IMR-90 (cell line): Measurements from ENCODE around the gene ZFAND2B. TPM values are rescaled to one million over a fixed set of nuclear protein-coding genes. Genes with fewer than 3 reads are reported as not detected.

Source experiments
- ATAC-seq: fragments of 200-7000 bp; cut with Tn5 transposase; 2 replicates; pipeline ENCODE4 v1.9.1; 2020; ENCODE audit warnings: low read depth, mild to moderate bottlenecking, moderate library complexity
- BruUV-seq: library from RNA; stranded (reverse); fragments of 400-500 nt; replicated peaks from 2 replicates; lab custom pipeline; 2021; lab: Mats Ljungman, UMichigan
- CTCF ChIA-PET: fragments of 300-600 bp; formaldehyde crosslinking; extraction: SDS; loops from one replicate; lab custom pipeline; 2021; ENCODE audit warnings: antibody characterized with exemption; lab: Yijun Ruan, JAX
- POLR2A ChIA-PET: fragments of 300-600 bp; sonication (Branson Sonifier 250); formaldehyde crosslinking; loops from one replicate; lab custom pipeline; 2022; ENCODE audit warnings: antibody characterized with exemption; ENCODE audit not compliant: unreplicated experiment; lab: Charles Lee
- DNase-seq: peaks from one replicate; pipeline ENCODE4 v3.0.0; 2013
- H2AFZ ChIP-seq: replicated peaks from 2 replicates; pipeline ENCODE3; 2013; ENCODE audit warnings: low read length, mild to moderate bottlenecking; ENCODE audit not compliant: poor library complexity
- H2AK5ac ChIP-seq: 2 replicates; pipeline ENCODE4 v1.6.1; 2013; ENCODE audit warnings: low read depth, low read length, inconsistent platforms
- H2AK9ac ChIP-seq: replicated peaks from 2 replicates; pipeline ENCODE3; 2013; ENCODE audit warnings: mild to moderate bottlenecking, low read depth, low read length, moderate library complexity; ENCODE audit not compliant: poor library complexity
- H2BK120ac ChIP-seq: 2 replicates; pipeline ENCODE4 v1.6.1; 2013; ENCODE audit warnings: low read depth, low read length, inconsistent platforms
- H2BK15ac ChIP-seq: 3 replicates; pipeline ENCODE4 v1.6.1; 2013; ENCODE audit warnings: low read depth, low read length, inconsistent platforms
- H2BK20ac ChIP-seq: 2 replicates; pipeline ENCODE4 v1.6.1; 2013; ENCODE audit warnings: low read depth, mild to moderate bottlenecking, inconsistent platforms, low read length, moderate library complexity
- H2BK5ac ChIP-seq: 2 replicates; pipeline ENCODE4 v1.6.1; 2013; ENCODE audit warnings: mild to moderate bottlenecking, low read depth, low read length, inconsistent platforms; ENCODE audit not compliant: poor library complexity, severe bottlenecking
- H3K14ac ChIP-seq: replicated peaks from 2 replicates; pipeline ENCODE4 v1.6.1; 2013; ENCODE audit warnings: low read depth, low read length, inconsistent platforms
- H3K18ac ChIP-seq: 2 replicates; pipeline ENCODE4 v1.6.1; 2013; ENCODE audit warnings: low read depth, low read length, control low read depth
- H3K23ac ChIP-seq: 2 replicates; pipeline ENCODE4 v1.6.1; 2013; ENCODE audit warnings: low read depth, low read length, inconsistent platforms
- H3K27ac ChIP-seq: 2 replicates; pipeline ENCODE4 v1.5.1; 2013; ENCODE audit warnings: mild to moderate bottlenecking, control low read depth, low read length; ENCODE audit not compliant: insufficient read depth
- H3K27me3 ChIP-seq: 2 replicates; pipeline ENCODE4 v1.6.1; 2013; ENCODE audit warnings: low read length; ENCODE audit not compliant: control insufficient read depth, insufficient read depth
- H3K36me3 ChIP-seq: 2 replicates; pipeline ENCODE4 v1.6.1; 2013; ENCODE audit warnings: low read length, mixed read lengths; ENCODE audit not compliant: control insufficient read depth, insufficient read depth
- H3K4ac ChIP-seq: 2 replicates; pipeline ENCODE4 v1.6.1; 2013; ENCODE audit warnings: low read depth, low read length, inconsistent platforms
- H3K4me1 ChIP-seq: 2 replicates; pipeline ENCODE4 v1.6.1; 2013; ENCODE audit warnings: low read length, mixed read lengths; ENCODE audit not compliant: control insufficient read depth, insufficient read depth
- H3K4me2 ChIP-seq: 2 replicates; pipeline ENCODE4 v1.6.1; 2013; ENCODE audit warnings: low read depth, mild to moderate bottlenecking, control low read depth, low read length, moderate library complexity
- H3K4me3 ChIP-seq: 2 replicates; pipeline ENCODE4 v1.5.1; 2013; ENCODE audit warnings: low read depth, mild to moderate bottlenecking, control low read depth, low read length, moderate library complexity; ENCODE audit not compliant: insufficient read depth
- H3K56ac ChIP-seq: 2 replicates; pipeline ENCODE4 v1.6.1; 2013; ENCODE audit warnings: low read length, inconsistent platforms; ENCODE audit not compliant: insufficient read depth; ENCODE audit errors: extremely low read depth
- H3K79me1 ChIP-seq, 2 experiments: 2 replicates each; pipeline ENCODE4 v1.6.1; 2013; ENCODE audit warnings: low read length in 2 of 2, inconsistent platforms in 1 of 2, low read depth in 1 of 2
- H3K9ac ChIP-seq: 2 replicates; pipeline ENCODE4 v1.6.1; 2013; ENCODE audit warnings: low read depth, low read length, control low read depth
- H3K9me1 ChIP-seq: 2 replicates; pipeline ENCODE4 v1.6.1; 2013; ENCODE audit warnings: low read length, inconsistent platforms; ENCODE audit not compliant: insufficient read depth
- H3K9me3 ChIP-seq: 2 replicates; pipeline ENCODE4 v1.6.1; 2013; ENCODE audit warnings: low read length; ENCODE audit not compliant: control insufficient read depth, insufficient read depth
- H4K20me1 ChIP-seq: 2 replicates; pipeline ENCODE4 v1.6.1; 2013; ENCODE audit warnings: low read length, inconsistent platforms; ENCODE audit not compliant: insufficient read depth
- H4K5ac ChIP-seq: 2 replicates; pipeline ENCODE4 v1.6.1; 2013; ENCODE audit warnings: mild to moderate bottlenecking, low read depth, low read length, control low read depth
- H4K8ac ChIP-seq, 2 experiments: 2 replicates each; pipeline ENCODE4 v1.6.1; 2013; ENCODE audit warnings: low read depth in 2 of 2, low read length in 2 of 2, control low read depth in 1 of 2, inconsistent platforms in 1 of 2
- H4K91ac ChIP-seq: 2 replicates; pipeline ENCODE4 v1.6.1; 2013; ENCODE audit warnings: low read depth, low read length, inconsistent platforms; ENCODE audit not compliant: insufficient read depth
- BHLHE40 ChIP-seq: fragments of 150-350 bp; IDR thresholded peaks from 2 replicates; pipeline ENCODE4 v1.6.1; 2016; ENCODE audit warnings: mild to moderate bottlenecking, low read depth, low read length
- CEBPB ChIP-seq: IDR thresholded peaks from 2 replicates; pipeline ENCODE4 v1.6.1; 2012; ENCODE audit warnings: low read depth, low read length, improper control_type of control experiment
- CHD1 ChIP-seq: IDR thresholded peaks from 2 replicates; pipeline ENCODE4 v1.6.1; 2012; ENCODE audit warnings: low read depth, low read length, improper control_type of control experiment
- FOS ChIP-seq: fragments of 150-350 bp; IDR thresholded peaks from 2 replicates; pipeline ENCODE4 v1.6.1; 2016; ENCODE audit warnings: low read depth, low read length
- MAFK ChIP-seq: IDR thresholded peaks from 2 replicates; pipeline ENCODE4 v1.6.1; 2012; ENCODE audit warnings: low read depth, low read length, improper control_type of control experiment
- MAZ ChIP-seq: IDR thresholded peaks from 2 replicates; pipeline ENCODE4 v1.6.1; 2012; ENCODE audit warnings: low read depth, mild to moderate bottlenecking, low read length, improper control_type of control experiment, moderate library complexity, borderline replicate concordance
- NFE2L2 ChIP-seq: fragments of 150-350 bp; IDR thresholded peaks from 2 replicates; pipeline ENCODE4 v1.6.1; 2016; ENCODE audit warnings: low read depth, mild to moderate bottlenecking, low read length
- POLR2A ChIP-seq: IDR thresholded peaks from 2 replicates; pipeline ENCODE4 v1.6.1; 2012; ENCODE audit warnings: mild to moderate bottlenecking, low read depth, low read length
- WGBS, 2 experiments: methylation state at CpG; one replicate each; pipeline versions ENCODE4 v1.1.5 to v1.1.7; 2013; ENCODE audit warnings: missing lambda C conversion rate in 2 of 2; ENCODE audit not compliant: insufficient read length in 1 of 2; ENCODE audit errors: extremely low coverage in 2 of 2; 5-methylcytosine and 5-hydroxymethylcytosine counted together
- dilution Hi-C: fragments of 300-500 bp; cut with HindIII; formaldehyde crosslinking; loops from one replicate; pipeline ENCODE4 v1.14.3; 2018; ENCODE audit warnings: low sequenced_read_pairs; ENCODE audit not compliant: unreplicated experiment
- in situ Hi-C: fragments of 300-500 bp; cut with MboI; formaldehyde crosslinking; loops from 3 replicates; pipeline ENCODE4 v1.14.3; 2019; ENCODE audit warnings: low sequenced_read_pairs, inconsistent platforms, mixed read lengths
- intact Hi-C: fragments of 100-400 bp; cut with micrococcal nuclease; formaldehyde crosslinking; loops from 2 replicates; pipeline ENCODE4 v1.10.0; 2022
- polyA plus RNA-seq, 3 experiments: library from polyadenylated mRNA; depleted of rRNA; stranded (reverse); fragments of >200 nt; gene quantifications; 2 replicates each; pipeline ENCODE4 v1.2.3, GENCODE V29; 2012; ENCODE audit warnings: low replicate concordance in 1 of 3
- total RNA-seq: library from RNA; depleted of rRNA; stranded (reverse); fragments of >200 nt; gene quantifications from 2 replicates; pipeline ENCODE4 v1.2.3, GENCODE V29; 2012
- TF ChIP-seq, protein P1 (sequence below): conservative IDR thresholded peaks from 2 replicates; pipeline ENCODE4 v1.5.1; 2012; ENCODE audit warnings: mild to moderate bottlenecking, low read depth, low read length, improper control_type of control experiment

Gene ZFAND2B
- total and polyA plus RNA-seq, 2 of the 4 experiments (the other 2 are of a cell fraction): 25.5 to 38.3 TPM

GRCh38 chr2:219182331-219183150 is 24.0 kb upstream of the ZFAND2B start:
- peaks cover 14% of the 10 kb centered on the region; the same call in 1 of the 2 replicates for H4K20me1 ChIP-seq
- no peak for DNase-seq
- CTCF ChIA-PET: no interaction called here
- no peak overlapping the region for H3K14ac ChIP-seq
- H2AFZ ChIP-seq: no peak overlapping the region
- in situ Hi-C loops: no loop called here
- H3K23ac ChIP-seq: no peak overlapping the region
- H3K4ac ChIP-seq: no peak overlapping the region
- no peak overlapping the region for H4K5ac ChIP-seq
- H3K4me3 ChIP-seq: no peak overlapping the region
- no peaks in the 10 kb centered on the region for H3K27me3 ChIP-seq
- no peaks in the 10 kb centered on the region for H3K9me3 ChIP-seq
- H3K9ac ChIP-seq: no peak overlapping the region
- TF ChIP-seq BHLHE40: no peak
- TF ChIP-seq CEBPB: no peak
- TF ChIP-seq FOS: no peak
- TF ChIP-seq MAZ: no peak
- TF ChIP-seq MAFK: no peak
- no peak for TF ChIP-seq POLR2A
- TF ChIP-seq, protein P1, sequence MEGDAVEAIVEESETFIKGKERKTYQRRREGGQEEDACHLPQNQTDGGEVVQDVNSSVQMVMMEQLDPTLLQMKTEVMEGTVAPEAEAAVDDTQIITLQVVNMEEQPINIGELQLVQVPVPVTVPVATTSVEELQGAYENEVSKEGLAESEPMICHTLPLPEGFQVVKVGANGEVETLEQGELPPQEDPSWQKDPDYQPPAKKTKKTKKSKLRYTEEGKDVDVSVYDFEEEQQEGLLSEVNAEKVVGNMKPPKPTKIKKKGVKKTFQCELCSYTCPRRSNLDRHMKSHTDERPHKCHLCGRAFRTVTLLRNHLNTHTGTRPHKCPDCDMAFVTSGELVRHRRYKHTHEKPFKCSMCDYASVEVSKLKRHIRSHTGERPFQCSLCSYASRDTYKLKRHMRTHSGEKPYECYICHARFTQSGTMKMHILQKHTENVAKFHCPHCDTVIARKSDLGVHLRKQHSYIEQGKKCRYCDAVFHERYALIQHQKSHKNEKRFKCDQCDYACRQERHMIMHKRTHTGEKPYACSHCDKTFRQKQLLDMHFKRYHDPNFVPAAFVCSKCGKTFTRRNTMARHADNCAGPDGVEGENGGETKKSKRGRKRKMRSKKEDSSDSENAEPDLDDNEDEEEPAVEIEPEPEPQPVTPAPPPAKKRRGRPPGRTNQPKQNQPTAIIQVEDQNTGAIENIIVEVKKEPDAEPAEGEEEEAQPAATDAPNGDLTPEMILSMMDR: no peak
- TF ChIP-seq NFE2L2: no peak
- no peak for TF ChIP-seq CHD1
- H3K4me1 ChIP-seq: 0 out of 2 replicates have a peak, but pooled peaks cover 3% of the 10 kb centered on the region
- H3K27ac ChIP-seq: no peak overlapping the region
- no TSS peak for BruUV-seq
- no peak overlapping the region for H2BK20ac ChIP-seq
- ATAC-seq: no peak
- 46% methylated on average over 2 of the region's 8 CpGs; no CpG with 5 or more reads in 1 of the 2 experiments for WGBS, 2 experiments
- H3K4me2 ChIP-seq: no peak overlapping the region
- H3K36me3 ChIP-seq: peaks cover 43% of the 10 kb centered on the region
- no peak overlapping the region for H4K91ac ChIP-seq
- dilution Hi-C loops: no loop called here
- POLR2A ChIA-PET: no interaction called here
- 0 out of 2 replicates have a peak, but pooled peaks cover 2% of the 10 kb centered on the region for H3K9me1 ChIP-seq
- peak overlapping the region; percentile 34 for H2AK9ac ChIP-seq
- H2AK5ac ChIP-seq: no peak overlapping the region
- H3K56ac ChIP-seq: no peak overlapping the region
- no peak overlapping the region for H4K8ac ChIP-seq
- H2BK5ac ChIP-seq: no peak overlapping the region
- H2BK120ac ChIP-seq: no peak overlapping the region
- peaks cover 28 to 34% of the 10 kb centered on the region in 2 experiments for H3K79me1 ChIP-seq
- H3K18ac ChIP-seq: no peak overlapping the region
- no peak overlapping the region for H2BK15ac ChIP-seq
- intact Hi-C loops: no loop called here
